Panc1 (cell line): ENCODE data around the gene MID1IP1. TPM values are rescaled to one million over a fixed set of nuclear protein-coding genes. Genes with fewer than 3 reads are reported as not detected.

ENCODE experiments used
- ATAC-seq: fragments of 200-7000 bp; cut with Tn5 transposase; 2 replicates; pipeline ENCODE4 v1.9.1; 2020; ENCODE audit warnings: mild to moderate bottlenecking, moderate library complexity
- BruUV-seq: library from RNA; stranded (reverse); fragments of 400-500 nt; replicated peaks from 2 replicates; lab custom pipeline; 2021; lab: Mats Ljungman, UMichigan
- CTCF ChIA-PET: fragments of 300-600 bp; sonication (Branson Sonifier 250); formaldehyde crosslinking; loops from one replicate; lab custom pipeline; 2022; ENCODE audit warnings: antibody characterized with exemption; lab: Charles Lee
- POLR2A ChIA-PET: fragments of 300-600 bp; sonication (Branson Sonifier 250); formaldehyde crosslinking; loops from one replicate; lab custom pipeline; 2022; ENCODE audit warnings: antibody characterized with exemption; lab: Charles Lee
- DNase-seq: peaks from one replicate; pipeline ENCODE4 v3.0.0-alpha.2; 2010; ENCODE audit warnings: low read depth, low spot score
- H3K27ac ChIP-seq: 2 replicates; pipeline ENCODE4 v1.5.1; 2011; ENCODE audit warnings: mild to moderate bottlenecking, low read length, inconsistent platforms
- H3K27me3 ChIP-seq: fragments of 200-500 bp; sonication (Bioruptor generic); 2 replicates; pipeline ENCODE4 v1.6.0; 2014; ENCODE audit warnings: low read length, inconsistent platforms; ENCODE audit not compliant: control insufficient read depth, insufficient read depth
- H3K36me3 ChIP-seq: fragments of 200-500 bp; sonication (Bioruptor generic); 2 replicates; pipeline ENCODE4 v1.5.1; 2014; ENCODE audit warnings: inconsistent platforms, mild to moderate bottlenecking, low read length, moderate library complexity; ENCODE audit not compliant: control insufficient read depth, insufficient read depth
- H3K4me1 ChIP-seq: 2 replicates; pipeline ENCODE4 v1.5.1; 2011; ENCODE audit warnings: inconsistent platforms, mild to moderate bottlenecking, low read length, moderate library complexity; ENCODE audit not compliant: control insufficient read depth, insufficient read depth
- H3K4me3 ChIP-seq, 2 experiments: 2 replicates each; pipeline ENCODE4 v1.5.1; 2011 to 2012; ENCODE audit warnings: low read depth in 2 of 2, low read length in 2 of 2, mild to moderate bottlenecking in 2 of 2, inconsistent platforms in 1 of 2, moderate library complexity in 1 of 2
- H3K9me3 ChIP-seq: fragments of 200-500 bp; sonication (Bioruptor generic); 2 replicates; pipeline ENCODE4 v1.5.1; 2014; ENCODE audit warnings: low read depth, mild to moderate bottlenecking, inconsistent platforms, low read length, moderate library complexity; ENCODE audit not compliant: control insufficient read depth, insufficient read depth
- CTCF ChIP-seq: fragments of 450-650 bp; IDR thresholded peaks from 2 replicates; pipeline ENCODE4 v1.5.1; 2017; ENCODE audit warnings: mild to moderate bottlenecking
- POLR2AphosphoS5 ChIP-seq: IDR thresholded peaks from 2 replicates; pipeline ENCODE4 v1.6.1; 2012; ENCODE audit warnings: mild to moderate bottlenecking, low read depth, low read length, moderate library complexity
- REST ChIP-seq, 2 experiments: IDR thresholded peaks; 2 replicates each; pipeline ENCODE4 v1.6.1; 2011 to 2012; ENCODE audit warnings: low read depth in 2 of 2, control low read depth in 1 of 2, low read length in 1 of 2, mild to moderate bottlenecking in 1 of 2, moderate library complexity in 1 of 2; ENCODE audit not compliant: insufficient read depth in 1 of 2
- SIN3A ChIP-seq: IDR thresholded peaks from 2 replicates; pipeline ENCODE4 v1.6.1; 2012; ENCODE audit warnings: low read depth, mild to moderate bottlenecking, low read length, moderate library complexity, borderline replicate concordance; ENCODE audit not compliant: insufficient read depth
- TCF7L2 ChIP-seq: IDR thresholded peaks from 2 replicates; pipeline ENCODE4 v1.6.1; 2011; ENCODE audit warnings: mild to moderate bottlenecking, low read depth, low read length, inconsistent platforms
- in situ Hi-C: cut with HindIII; loops from 2 replicates; pipeline ENCODE4 v1.10.0; 2016; ENCODE audit warnings: low sequenced_read_pairs, low pct_unique_long_range_greater_than_20kb
- intact Hi-C: fragments of 100-400 bp; cut with micrococcal nuclease; formaldehyde crosslinking; loops from one replicate; pipeline ENCODE4 v1.10.0; 2022; ENCODE audit not compliant: unreplicated experiment
- total RNA-seq: library from RNA; stranded (reverse); gene quantifications from one replicate; pipeline ENCODE4 v1.2.1, GENCODE V29; 2021; ENCODE audit not compliant: unreplicated experiment

MID1IP1 gene
- total RNA-seq, 1 experiment from 2014 or later: 14.0 TPM

GRCh38 chrX:38850807-38851544, 49.7 kb downstream of the MID1IP1 start:
- no peak overlapping the region for H3K27ac ChIP-seq
- H3K36me3 ChIP-seq: no peaks in the 10 kb centered on the region
- in situ Hi-C loops: no loop called here
- intact Hi-C loops: no loop called here
- no TSS peak for BruUV-seq
- H3K27me3 ChIP-seq: no peaks in the 10 kb centered on the region
- DNase-seq (no peak), ATAC-seq (no peak)
- ChIA-PET CTCF (no interaction called here), POLR2A (no interaction called here)
- no peak overlapping the region for H3K4me3 ChIP-seq
- H3K9me3 ChIP-seq: no peaks in the 10 kb centered on the region
- no peaks in the 10 kb centered on the region for H3K4me1 ChIP-seq
- TF ChIP-seq CTCF: no peak
- TF ChIP-seq REST (IDR thresholded peaks at IDR 0.05; ENCODE audit: insufficient read depth in 1 of 2, low read depth in 2 of 2, low read length in 1 of 2): no peak
- no peak for TF ChIP-seq TCF7L2
- TF ChIP-seq SIN3A: no peak
- TF ChIP-seq POLR2AphosphoS5: no peak

GRCh38 chrX:38854305-38854704, 53.0 kb downstream of the MID1IP1 start:
- POLR2A ChIA-PET: no interaction called here
- Histone ChIP-seq H3K9me3 (no peaks in the 10 kb centered on the region), H3K27ac (no peak overlapping the region), H3K4me3 (no peak overlapping the region), H3K27me3 (no peaks in the 10 kb centered on the region), H3K4me1 (no peaks in the 10 kb centered on the region), H3K36me3 (no peaks in the 10 kb centered on the region)
- ATAC-seq (no peak), DNase-seq (no peak)
- no peak for TF ChIP-seq SIN3A
- no peak for TF ChIP-seq TCF7L2
- TF ChIP-seq REST (IDR thresholded peaks at IDR 0.05; ENCODE audit: insufficient read depth in 1 of 2, low read depth in 2 of 2, low read length in 1 of 2): no peak
- no peak for TF ChIP-seq CTCF
- TF ChIP-seq POLR2AphosphoS5: no peak
- no TSS peak for BruUV-seq
- CTCF ChIA-PET: no interaction called here
- intact Hi-C loops (no loop called here), in situ Hi-C loops (no loop called here)
